ENCODE results near the gene PLCXD3.
"Not testable (repeated sequence)": the region's sequence is repeated elsewhere in the genome, so short reads cannot be mapped to it uniquely, and the experiment has no call there.

The PLCXD3 gene, protein sequence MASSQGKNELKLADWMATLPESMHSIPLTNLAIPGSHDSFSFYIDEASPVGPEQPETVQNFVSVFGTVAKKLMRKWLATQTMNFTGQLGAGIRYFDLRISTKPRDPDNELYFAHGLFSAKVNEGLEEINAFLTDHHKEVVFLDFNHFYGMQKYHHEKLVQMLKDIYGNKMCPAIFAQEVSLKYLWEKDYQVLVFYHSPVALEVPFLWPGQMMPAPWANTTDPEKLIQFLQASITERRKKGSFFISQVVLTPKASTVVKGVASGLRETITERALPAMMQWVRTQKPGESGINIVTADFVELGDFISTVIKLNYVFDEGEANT

DNA sequence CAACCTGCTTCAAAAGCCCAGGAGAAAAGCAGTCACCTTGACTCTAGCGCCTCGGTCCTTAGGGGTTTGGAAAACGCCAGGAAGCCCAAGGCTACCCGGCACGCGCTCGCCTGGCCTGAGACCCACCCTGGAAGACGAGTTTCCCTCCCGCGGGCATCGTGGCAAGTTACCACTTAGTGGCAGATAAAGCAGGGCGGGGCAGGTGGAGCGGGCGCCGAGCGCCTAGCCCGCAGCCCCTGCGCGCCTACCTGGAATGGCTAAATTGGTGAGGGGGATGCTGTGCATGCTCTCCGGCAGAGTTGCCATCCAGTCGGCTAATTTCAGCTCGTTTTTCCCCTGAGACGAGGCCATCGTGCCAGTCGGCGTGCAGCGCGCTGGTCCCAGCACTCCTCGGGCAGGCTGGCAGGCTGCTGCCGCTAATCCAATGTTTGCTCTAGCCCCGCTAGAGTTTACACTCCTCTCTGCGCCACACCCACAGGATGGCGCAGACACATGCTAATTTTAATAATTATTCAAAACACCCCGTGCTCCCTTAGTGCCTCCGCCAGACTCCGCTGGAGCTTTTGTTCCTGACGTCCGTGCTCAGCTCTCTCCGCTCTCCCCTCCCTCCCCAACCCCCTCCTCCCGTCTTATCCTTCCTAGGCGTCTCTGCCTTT lies at the start of gene PLCXD3:
PLCXD3 (minus strand) TSS at position 426 of the 656 bp plus-strand sequence; CDS start at position 351, 75 bp downstream.
- no peak for DNase-seq

DNA sequence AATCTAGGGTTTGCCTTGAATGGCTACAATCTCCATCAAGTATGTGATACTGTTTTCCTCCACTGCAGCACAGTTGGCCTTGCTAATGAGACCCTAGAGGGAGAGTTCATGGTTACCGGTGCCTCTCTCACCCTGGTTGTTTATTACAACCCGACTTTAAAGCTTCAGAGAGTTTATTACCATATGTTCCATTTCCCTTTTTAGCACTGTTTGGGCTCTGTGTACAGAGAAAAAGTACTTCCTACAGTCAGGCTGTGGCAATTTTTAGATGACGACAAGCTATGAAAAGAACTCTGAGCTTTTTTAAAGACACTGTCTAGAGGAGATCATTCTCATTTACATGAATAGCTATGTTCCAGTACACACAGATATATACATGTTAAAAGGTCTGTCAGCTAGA lies 48.8 kb upstream of the PLCXD3 start:
- DNase-seq = no peak

DNA sequence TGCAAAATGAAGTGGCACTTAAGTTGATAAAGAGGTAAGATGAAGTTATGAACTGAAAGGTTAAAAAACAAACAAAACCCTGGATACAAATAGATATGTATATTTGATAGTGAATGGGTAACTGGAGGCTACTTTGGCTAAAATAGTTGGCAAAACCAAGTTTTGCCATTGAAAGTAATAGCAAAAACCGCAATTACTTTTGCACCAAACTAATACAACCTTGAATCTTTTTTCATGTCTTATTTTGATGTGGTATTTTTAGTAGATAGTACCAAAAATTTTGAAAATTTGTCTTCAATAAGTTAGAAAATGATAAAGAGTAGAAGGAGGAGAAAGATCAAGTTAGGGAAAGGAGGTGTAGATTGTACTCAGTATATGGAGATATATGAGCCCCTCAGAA lies 47.9 kb upstream of the PLCXD3 start:
- no peak for DNase-seq

DNA sequence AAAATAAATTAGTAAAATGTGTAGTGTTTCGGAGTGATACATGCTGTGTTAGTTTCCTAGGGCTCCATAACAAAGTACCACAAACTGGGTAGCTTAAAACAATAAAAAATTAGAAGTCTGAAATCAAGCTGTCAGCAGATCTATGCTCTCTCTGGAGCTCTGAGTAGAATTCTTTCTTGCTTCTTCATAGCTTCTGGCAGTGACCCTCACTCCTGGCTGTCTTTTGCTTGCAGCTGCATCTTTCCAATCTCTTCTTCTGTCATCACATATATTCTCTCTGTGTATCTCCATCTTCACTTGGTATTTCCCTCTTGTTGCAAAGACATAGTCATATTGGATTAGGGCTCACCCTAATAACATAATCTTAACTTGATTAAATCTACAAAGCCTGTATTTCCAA lies 37.6 kb upstream of the PLCXD3 start:
- DNase-seq = no peak

DNA sequence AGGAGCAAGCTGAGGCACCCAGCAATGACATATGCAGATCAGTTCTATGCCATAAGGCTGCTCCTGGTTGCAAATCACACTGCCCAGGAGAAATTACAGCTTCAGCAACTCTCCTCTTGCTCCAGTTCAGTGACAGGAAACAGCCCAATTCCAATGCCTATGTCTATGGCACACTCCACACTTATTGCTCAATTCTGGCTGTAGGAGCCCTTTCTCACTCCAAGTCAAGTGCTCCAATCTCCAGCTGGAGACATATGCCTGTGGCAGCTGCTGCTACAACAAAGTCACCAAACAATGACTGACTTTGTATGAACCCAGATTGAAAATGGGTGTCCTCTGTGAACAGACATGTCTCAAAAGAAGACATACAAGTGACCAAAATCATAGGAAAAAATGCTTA lies 31.8 kb upstream of the PLCXD3 start:
- DNase-seq = no peak

DNA sequence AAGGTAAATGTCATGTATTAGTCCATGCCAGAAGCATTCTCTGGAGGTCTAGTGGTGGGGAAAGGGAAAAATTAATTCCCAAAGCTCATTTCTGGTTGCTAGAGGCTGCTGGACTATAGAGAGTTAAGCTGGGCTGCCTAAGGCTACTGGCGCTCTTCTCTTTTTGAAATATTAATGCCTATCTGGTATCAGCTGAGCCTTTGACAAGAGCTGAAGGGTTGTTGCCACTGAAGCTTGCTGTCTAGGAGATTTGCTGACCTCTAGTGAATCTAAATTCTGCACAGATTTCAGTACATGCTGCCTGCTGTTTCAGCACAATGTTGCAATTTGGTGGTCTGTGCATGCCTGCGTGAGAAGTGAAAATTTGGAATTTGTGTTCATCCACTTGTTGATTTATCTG lies 29.1 kb upstream of the PLCXD3 start:
- DNase-seq = no peak

DNA sequence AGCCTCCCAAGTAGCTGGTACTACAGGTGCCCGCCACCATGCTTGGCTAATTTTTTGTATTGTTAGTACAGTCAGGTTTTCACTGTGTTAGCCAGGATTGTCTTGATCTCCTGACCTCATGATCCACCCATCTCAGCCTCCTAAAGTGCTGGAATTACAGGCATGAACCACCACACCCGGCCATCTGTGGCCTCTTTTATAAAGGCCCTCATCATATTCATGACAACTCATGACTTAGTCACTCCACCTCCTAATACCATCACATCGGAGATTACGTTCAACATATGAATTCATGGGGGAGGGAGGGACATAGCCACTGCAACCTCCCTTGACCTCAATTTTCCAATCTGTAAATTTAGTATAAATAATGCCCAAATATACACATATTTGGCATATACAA lies 27.2 kb upstream of the PLCXD3 start:
- no peak for DNase-seq

DNA sequence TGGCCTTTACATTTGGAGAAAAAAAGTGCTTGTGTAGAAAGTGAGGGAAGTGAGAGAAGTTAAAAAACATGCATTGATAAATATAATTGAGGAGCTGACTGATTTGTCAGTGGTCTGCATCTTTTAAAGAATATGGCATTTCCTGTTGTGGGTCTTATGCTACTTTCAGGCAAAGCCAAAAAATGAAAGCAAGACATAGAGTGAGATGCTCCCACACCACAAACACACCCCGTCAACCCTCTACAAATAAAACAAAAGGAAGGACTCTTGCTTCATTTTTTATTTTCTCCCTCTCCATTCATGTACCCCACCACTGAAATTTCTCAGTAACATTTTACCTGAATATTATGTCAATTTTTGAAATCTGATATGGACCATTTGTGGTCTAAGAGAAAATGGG lies 22.1 kb upstream of the PLCXD3 start:
- DNase-seq = no peak

DNA sequence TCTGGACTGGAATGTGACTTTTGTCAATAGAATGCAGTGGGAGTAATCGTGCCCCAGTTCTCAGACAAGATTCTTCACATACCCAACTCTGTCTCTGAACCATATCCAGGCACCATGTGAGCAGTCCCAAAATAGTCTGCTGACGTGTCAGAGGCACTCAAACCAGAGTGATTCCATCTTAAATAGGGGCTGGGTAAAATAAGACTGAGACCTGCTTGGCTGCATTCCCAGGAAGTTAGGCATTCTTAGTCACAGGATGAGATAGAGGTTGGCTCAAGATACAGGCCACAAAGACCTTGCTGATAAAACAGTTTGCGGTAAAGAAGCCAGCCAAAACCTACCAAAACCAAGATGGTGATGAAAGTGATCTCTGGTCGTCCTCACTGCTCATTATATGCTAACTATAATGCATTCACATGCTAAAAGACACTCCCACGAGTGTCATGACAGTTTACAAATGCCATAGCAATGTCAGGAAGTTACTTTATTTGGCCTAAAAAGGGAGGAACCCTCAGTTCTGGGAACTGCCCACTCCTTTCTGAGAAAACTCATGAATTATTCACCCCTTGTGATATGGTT lies 16.9 kb upstream of the PLCXD3 start:
- DNase-seq = no peak

DNA sequence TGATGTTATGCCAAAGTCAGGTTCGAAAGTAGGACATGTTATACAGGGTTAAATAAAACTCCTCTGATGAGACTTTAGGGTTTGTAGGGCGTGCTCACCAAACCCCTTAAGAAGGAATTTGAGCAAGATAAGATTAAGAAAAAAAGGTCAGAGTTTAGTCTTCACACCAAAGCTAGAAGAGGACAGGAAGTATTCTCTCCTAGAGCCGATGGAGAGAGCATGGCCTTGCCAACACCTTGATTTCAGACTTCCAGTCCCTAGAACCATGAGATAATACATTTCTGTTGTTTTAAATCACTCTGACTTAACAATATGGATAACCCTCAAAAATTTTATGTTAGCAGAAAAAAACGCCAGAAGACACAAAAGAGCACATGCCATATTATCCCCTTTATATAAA lies 16.3 kb upstream of the PLCXD3 start:
- DNase-seq = no peak

DNA sequence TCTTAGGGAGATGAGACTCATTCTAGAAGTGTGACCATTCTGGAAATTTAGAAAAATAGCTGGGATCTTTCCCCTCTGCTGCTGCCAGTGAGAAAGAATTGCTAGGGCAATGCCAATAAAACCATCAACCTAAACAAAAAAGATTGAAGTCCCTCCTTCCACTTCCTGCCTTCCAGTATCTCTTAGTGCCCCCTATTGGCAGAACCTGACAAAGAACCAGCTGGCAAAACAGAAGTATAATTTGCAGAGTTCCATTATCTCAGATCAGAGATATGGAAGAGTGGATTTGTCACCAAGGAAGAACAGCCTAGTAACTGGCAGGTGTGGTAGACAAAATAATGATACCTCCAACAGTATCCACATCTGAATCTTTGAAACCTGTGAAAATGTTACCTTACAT lies 13.8 kb upstream of the PLCXD3 start:
- DNase-seq = no peak

DNA sequence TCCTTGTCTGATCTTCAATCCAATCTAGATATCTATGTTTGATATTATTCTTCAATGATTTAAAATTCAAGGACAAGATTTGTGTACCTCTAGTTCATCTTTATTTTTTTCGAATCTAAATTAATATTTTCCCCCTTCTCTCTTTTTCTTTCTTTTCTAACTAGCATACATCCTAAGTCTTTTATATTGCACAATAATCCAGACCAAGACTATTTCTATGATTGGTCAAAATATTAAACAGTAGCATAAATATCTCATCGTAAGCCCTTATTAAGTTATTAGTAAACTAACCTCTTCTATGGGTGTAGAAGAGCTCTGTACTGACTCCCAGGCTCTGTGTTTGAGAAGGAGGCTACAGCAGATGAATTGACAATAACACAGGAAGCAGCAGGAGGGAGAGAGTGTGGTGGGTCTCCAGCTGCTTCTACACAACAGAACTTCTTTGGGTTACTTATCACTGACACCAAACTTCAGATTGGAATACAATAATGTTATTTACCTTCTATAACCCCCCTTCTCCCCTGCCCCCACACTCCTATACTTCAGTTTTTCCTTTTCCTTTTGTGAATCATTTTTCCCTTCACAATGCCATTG lies 11.9 kb upstream of the PLCXD3 start:
- DNase-seq = no peak

DNA sequence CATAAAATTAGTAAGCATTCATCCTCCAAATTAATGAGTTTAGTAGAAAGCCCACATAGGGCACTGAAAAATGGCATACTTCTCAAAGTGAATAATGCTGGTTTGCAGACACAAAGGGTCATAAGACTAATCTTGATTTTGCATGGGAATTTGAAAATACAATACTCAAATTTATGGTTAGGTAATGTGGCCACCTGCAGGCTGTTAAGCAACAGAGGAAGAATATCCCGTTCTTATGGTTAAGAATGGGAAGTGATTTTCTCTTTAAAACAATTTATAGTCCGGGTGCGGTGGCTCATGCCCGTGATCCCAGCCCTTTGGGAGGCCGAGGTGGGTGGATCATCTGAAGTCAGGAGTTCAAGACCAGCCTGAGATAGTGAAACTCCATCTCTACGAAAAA lies 9.4 kb upstream of the PLCXD3 start:
- no peak for DNase-seq

DNA sequence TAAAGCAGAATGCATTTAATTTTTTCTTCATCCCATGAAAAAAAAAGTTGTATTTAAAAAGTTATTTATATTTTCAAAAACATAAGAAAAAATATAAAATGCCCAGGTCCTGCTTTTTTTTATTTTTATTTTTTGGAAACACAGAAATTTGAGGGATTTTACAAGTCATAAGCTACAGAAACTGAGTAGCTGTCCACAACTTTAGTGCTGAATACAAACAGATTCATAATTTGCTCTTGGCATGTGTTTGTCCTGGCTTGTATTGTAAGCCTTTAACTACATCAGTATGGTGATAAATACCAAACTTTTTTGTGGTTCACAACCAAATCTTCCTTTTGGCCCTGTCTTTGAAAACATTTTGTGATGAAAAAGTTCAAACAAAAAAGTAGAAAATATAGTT lies 7.5 kb upstream of the PLCXD3 start:
- no peak for DNase-seq

DNA sequence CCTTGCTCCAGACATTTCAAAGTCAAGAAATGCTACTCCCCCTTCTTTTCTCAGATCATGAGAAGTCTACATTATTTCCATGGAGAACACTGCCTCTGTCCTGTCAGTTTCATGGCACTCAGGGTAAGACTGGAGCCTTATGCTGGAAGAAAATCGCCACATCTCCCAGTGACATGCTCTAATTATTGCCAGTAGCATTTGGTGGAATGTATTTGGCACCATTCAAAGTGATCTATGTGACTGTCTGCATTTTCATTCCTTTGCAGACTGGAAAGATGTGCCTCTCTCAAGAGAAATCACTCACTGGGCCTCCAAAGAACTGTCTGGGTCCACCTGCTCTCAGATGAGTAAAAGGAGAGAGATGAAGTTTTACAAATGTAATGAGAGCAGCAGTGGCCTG lies 840 bp upstream of the PLCXD3 start:
- no peak for DNase-seq

DNA sequence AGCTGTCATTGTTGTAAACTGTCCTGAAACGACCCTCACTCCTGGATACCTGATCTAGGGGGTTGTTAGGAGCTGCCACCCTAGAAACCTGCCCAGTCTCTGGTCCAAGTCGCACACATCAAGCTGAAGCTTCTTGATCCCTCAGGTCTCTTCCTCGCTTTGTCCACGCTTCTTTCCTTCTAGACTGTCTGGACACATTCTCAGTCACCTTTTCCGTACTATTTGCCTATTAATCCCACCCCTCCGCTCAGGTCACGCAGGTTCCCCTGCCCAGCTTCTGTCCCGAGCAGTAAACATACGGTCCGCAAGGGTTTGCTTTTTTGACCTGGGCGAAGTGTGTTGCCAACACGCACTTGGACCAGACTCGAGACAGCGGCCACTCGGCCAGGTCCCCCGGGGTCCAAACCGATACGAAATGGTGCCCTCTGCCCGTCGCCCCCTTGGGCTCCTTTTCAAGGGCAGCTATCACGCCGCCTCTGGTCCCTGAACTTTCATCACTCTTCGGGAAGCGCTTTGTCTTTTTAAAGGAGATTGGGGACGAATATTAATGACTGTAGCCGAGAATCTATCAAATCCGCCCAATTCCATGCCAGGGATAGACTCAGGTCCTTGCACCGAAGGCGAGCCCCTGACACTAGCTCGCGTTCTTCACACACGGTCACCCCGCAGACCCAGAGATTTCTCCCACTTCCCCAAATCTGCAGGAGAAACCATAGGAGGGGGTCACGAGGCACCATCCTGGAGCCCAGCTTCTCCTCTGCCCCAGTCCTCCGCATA lies 814 bp downstream of the PLCXD3 start:
- DNase-seq = no peak

DNA sequence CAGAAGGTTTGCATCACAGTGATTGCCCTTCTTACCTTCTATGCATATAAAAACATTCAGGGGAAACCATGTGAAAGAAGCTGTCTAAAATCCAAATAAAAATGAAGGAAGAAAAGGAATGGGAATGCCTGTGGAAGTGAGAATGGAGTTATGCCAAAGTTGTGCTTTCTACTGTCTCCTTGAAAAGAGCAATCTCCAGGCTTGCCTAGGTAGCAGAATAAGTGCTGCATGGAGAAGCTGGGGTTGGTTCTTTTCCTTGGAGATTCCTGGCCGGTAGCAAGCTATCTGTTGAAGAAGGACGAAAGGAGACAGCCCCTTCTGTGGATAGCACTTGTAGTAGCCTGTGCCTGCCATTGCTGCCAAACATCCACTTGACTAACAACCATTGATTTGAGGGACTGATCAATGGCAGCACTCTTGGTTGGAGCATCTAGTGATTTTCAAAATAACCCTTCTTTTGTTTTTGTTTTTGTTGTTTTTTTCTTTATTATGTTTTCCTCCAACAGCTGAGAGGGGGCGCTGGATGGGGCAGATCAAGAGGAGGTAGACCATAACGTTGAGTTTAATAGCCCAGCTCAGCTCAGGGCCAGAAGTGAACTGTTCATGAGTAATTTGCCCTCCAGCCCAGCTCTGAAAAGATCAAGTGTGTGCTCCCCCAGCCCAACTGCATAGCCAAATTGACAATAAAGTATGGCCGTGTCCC lies 1.6 kb downstream of the PLCXD3 start:
- no peak for DNase-seq

DNA sequence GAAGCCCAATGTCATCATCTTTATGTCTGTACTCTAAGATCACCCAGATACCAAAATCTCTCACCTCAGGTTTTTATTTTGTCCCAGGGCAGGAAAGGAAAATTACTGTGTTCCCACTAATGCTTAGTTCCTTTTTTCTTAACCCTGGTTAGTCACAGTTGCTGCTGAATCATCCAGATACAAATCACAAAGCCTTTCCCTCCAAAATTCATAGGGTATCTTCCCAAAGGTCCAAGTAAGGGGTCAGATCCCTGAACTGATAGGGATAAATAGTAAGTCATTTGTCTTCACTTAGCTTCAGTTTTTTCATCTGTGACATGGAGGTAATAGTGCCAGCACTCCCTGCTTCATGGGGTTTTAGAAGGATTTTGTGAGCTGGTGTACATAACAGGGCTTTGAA lies 2.2 kb downstream of the PLCXD3 start:
- DNase-seq = no peak

DNA sequence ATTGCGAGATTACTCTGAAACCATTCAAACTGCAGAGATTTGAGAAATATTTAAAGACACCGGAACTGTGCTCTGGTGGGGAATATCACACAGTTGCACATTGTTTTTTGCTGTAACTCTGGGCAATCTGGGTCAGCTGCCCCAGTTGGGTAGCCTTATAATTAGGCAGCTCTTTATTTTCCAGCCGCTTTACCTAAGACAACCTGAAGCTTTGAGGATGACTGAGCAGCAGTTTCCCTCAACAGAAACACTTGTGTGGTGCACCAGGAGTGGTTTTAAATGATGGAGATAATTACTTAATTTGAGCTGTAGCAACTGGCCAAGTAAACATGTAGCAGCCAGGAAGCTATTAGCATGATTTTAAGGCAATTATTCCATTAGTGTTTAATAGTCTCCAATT lies 2.9 kb downstream of the PLCXD3 start:
- no peak for DNase-seq

DNA sequence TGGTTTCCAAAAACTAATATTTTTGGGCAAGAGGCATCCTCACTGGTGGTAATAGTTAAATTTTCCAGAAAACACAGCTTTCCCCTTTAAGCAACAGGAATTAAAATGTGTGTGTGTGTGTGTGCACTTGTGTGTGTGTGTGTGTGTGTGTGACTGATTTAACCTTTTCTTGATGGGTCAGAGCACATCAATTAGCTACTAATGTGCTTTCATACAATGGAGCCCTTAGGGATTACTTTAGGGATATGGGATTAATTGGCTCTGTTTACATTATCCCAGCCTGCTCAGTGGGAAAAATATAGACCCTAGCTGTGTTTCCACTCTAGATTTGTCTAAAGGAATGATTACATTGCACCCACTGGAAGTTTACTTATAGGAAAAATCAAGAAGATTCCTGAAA lies 6.5 kb downstream of the PLCXD3 start:
- no peak for DNase-seq

DNA sequence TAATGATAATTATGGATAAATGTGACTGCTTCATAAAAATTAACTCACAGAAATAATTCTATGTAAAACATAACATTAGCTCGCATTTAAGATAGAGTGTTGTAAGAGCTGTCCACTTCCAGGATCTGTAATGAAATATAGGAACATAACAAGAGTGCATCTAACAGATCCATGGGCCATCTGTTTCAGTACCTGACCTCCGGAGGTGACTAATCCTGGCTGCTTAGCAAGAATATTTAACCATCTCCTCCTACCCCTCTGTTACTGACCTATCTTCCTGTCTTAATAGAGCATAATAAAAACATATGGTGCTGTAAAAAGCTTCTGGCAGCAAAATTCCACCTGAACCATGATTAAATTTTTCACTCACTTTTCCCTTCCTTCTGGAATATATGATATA lies 7.1 kb downstream of the PLCXD3 start:
- no peak for DNase-seq

DNA sequence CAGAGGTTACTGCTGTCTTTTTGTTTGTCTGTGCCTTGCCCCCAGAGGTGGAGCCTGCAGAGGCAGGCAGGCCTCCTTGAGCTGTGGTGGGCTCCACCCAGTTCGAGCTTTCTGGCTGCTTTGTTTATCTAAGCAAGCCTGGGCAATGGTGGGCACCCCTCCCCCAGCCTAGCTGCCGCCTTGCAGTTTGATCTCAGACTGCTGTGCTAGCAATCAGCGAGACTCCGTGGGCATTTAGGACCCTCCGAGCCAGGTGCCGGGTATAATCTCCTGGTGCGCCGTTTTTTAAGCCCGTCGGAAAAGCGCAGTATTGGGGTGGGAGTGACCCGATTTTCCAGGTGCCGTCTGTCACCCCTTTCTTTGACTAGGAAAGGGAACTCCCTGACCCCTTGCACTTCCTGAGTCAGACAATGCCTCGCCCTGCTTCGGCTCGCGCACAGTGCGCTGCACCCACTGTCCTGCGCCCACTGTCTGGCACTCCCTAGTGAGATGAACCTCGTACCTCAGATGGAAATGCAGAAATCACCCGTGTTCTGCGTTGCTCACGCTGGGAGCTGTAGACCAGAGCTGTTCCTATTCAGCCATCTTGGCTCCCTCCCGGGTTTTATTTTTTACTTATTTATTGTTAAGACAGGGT lies 16.8 kb downstream of the PLCXD3 start:
- not testable (repeated sequence) for DNase-seq

Data from activated CD8-positive, alpha-beta memory T cell treated with anti-CD3 and anti-CD28 coated beads for 24 hours (primary cell).